DMS153 (cell line): ENCODE data around the gene SLC7A9.
"Not testable (repeated sequence)": the region's sequence is repeated elsewhere in the genome, so short reads cannot be mapped to it uniquely, and the experiment has no call there.

Experiments used
- DNase-seq: peaks from one replicate; lab custom pipeline; 2025; lab: John Stamatoyannopoulos, UW

Gene SLC7A9

DNA sequence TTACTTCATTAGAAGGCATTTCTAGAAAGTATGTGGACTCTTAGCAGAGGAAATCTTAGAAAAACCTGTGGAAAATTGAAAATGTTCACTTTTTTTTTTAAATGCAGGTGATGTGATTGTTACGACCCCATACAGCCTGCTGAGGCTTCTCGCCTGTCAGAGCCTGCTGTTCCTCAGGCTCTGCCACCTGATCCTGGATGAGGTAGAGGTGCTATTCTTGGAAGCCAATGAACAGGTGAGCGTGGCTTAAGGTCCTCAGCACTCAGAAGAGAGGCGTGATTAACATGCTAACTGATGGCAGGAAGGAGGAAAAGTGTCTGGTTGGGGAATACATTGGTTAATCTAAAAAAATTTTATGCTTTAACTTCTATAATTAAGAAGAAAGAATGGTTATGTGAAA lies 71.4 kb downstream of the SLC7A9 start:
- DNase-seq, result no peak

DNA sequence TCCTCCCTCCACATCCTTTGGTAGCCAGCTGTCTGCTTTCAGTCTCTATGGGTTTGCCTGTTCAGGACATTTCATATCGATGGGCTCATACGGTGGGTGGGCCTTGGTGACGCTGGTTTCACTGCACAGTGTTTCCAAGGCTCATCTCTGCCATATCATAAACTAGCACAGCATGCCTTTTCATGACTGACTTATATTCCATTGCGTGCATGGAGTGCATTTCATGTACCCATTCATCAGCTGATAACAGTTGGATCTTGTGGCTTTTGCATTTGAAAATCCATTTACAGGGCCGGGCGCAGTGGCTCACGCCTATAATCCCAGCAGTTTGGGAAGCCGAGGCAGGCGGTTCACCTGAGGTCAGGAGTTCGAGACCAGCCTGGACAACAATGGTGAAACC lies 80.1 kb downstream of the SLC7A9 start:
- no peak for DNase-seq

DNA sequence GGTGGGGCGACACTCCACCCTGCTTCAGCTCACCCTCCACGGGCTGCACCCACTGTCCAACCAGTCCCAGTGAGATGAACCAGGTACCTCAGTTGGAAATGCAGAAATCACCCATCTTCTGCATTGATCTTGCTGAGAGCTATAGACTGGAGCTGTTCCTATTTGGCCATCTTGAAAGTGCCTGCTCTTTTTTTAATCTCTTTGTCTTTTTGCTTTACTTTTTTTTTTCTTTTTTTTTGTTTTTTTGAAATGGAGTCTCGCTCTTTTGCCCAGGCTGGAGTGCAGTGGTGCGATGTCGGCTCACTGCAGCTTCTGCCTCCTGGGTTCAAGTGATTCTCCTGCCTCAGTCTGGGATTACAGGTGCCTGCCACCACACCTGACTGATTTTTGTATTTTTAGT lies 81.7 kb downstream of the SLC7A9 start:
- not testable (repeated sequence) for DNase-seq

DNA sequence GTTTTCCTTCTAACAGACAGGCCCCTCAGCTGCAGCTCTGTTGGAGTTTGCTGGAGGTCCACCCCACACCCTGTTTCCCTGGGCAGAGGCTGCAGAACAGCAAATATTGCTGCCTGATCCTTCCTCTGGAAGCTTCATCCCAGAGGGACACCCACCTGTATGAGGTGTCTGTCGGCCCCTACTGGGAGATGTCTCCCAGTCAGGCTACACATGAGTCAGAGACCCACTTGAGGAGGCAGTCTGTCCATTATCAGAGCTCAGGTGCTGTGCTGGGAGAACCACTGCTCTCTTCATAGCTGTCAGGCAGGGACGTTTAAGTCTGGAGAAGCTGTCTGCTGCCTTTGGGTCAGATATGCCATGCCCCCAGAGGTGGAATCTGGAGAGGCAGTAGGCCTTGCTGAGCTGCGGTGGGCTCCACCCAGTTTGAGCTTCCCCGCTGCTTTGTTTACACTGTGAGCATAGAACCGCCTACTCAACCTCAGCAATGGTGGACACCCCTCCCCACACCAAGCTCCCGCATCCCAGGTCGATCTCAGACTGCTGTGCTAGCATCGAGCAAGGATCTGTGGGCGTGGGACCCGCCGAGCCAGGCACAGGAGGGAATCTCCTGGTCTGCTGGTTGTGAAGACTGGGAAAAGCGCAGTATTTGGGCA lies 82.3 kb downstream of the SLC7A9 start:
- not testable (repeated sequence) for DNase-seq

DNA sequence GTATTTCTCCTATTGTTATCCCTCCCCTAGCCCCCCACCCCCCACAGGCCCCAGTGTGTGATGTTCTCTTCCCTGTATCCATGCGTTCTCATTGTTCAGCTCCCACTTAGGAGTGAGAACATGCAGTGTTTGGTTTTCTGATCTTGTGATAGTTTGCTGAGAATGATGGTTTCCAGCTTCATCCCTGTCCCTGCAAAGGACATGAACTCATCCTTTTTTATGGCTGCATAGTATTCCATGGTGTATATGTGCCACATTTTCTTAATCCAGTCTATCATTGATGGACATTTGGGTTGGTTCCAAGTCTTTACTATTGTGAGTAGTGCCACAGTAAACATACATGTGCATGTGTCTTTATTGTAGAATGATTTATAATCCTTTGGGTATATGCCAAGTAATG lies 87.5 kb downstream of the SLC7A9 start:
- DNase-seq, result not testable (repeated sequence)

DNA sequence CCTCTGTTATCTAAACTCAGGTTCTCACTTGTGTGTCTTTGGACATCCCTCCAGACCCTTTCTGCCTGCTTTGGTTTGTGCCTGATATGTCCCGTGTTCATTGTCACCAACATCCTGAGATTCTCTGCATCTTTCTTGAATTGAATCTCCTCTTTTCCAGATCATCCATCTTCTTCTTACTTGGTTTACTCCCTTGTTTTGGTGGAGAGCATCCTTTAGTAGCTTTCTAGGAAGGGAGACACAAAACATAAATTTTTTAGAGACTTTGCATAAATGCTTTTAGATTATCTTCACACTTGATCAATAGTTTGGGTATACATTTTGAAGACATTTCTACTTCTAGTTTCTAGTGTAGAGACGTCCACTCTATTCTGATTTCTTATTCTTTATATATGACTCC lies 88.3 kb downstream of the SLC7A9 start:
- DNase-seq, result no peak
